ENCODE measurements around the gene CBX3. TPM values are rescaled to one million over a fixed set of nuclear protein-coding genes. Genes with fewer than 3 reads are reported as not detected.
"Not testable (repeated sequence)": the region's sequence is repeated elsewhere in the genome, so short reads cannot be mapped to it uniquely, and the experiment has no call there.

Gene CBX3
- total RNA-seq, 1 donor from 2014 or later: 54.2 TPM

GRCh38 chr7:26237035-26237807, 35.7 kb downstream of the CBX3 start:
- ATAC-seq (ENCODE audit: poor library complexity) (no peak), DNase-seq (no peak)
- intact Hi-C loops (cut with DNase I): no loop called here

GRCh38 chr7:26238032-26238431, 36.5 kb downstream of the CBX3 start:
- intact Hi-C loops (cut with DNase I): no loop called here
- DNase-seq (no peak), ATAC-seq (ENCODE audit: poor library complexity) (no peak)

GRCh38 chr7:26245150-26245549, 43.6 kb downstream of the CBX3 start:
- ATAC-seq (ENCODE audit: poor library complexity): no peak
- no peak for DNase-seq
- intact Hi-C loops (cut with DNase I): no loop called here

GRCh38 chr7:26250239-26250638, 48.7 kb downstream of the CBX3 start:
- no peak for ATAC-seq (ENCODE audit: poor library complexity)
- intact Hi-C loops (cut with DNase I): no loop called here
- no peak for DNase-seq

- intact Hi-C loops (cut with DNase I); DNase-seq; ATAC-seq (ENCODE audit: poor library complexity): not testable (repeated sequence)
These were observed 60.3 kb downstream of the CBX3 start for GRCh38 chr7:26261866-26262265.

Other genes with a start within 250 kb of the CBX3 start
- gene NFE2L3, start 49.5 kb upstream of the CBX3 start, total RNA-seq: 0.91 TPM
- 400 TPM for gene HNRNPA2B1, start 999 bp upstream of the CBX3 start, total RNA-seq
- gene SNX10, start 90.1 kb downstream of the CBX3 start, total RNA-seq: 1.2 TPM